Endometrial microvascular endothelial cells (primary cell): ENCODE results near the gene KIF11. TPM values are rescaled to one million over a fixed set of nuclear protein-coding genes. Genes with fewer than 3 reads are reported as not detected.
"Not testable (repeated sequence)": the region's sequence is repeated elsewhere in the genome, so short reads cannot be mapped to it uniquely, and the experiment has no call there.

Source experiments
- in situ Hi-C: cut with HindIII; loops from 2 replicates; pipeline ENCODE4 v1.10.0; 2017; ENCODE audit warnings: low sequenced_read_pairs, low pct_unique_long_range_greater_than_20kb; ENCODE audit errors: inconsistent ontology term
- total RNA-seq: library from RNA; depleted of rRNA; stranded (reverse); fragments of >200 nt; gene quantifications from one replicate; pipeline ENCODE4 v1.2.3, GENCODE V29; 2015; ENCODE audit errors: inconsistent ontology term

Gene KIF11
- 41.3 TPM for total RNA-seq

- in situ Hi-C loops, result no loop called here
These were observed at the start of gene KIF11 for GRCh38 chr10:92592761-92593618. KIF11 (plus strand) TSS chr10:92593130; CDS start chr10:92593376, 246 bp downstream.

GRCh38 chr10:92544296-92544695 lies 48.6 kb upstream of the KIF11 start:
- in situ Hi-C loops, result no loop called here

GRCh38 chr10:92545556-92545955 lies 47.4 kb upstream of the KIF11 start:
- in situ Hi-C loops, result no loop called here

- in situ Hi-C loops, result no loop called here
These were observed 45.3 kb upstream of the KIF11 start for GRCh38 chr10:92547676-92548075.

GRCh38 chr10:92550924-92551323 lies 42.0 kb upstream of the KIF11 start:
- in situ Hi-C loops, result no loop called here

- in situ Hi-C loops, result no loop called here
These were observed 40.6 kb upstream of the KIF11 start for GRCh38 chr10:92552310-92552709.

GRCh38 chr10:92553959-92554358 lies 39.0 kb upstream of the KIF11 start:
- in situ Hi-C loops, result no loop called here

- in situ Hi-C loops, result no loop called here
These were observed 33.9 kb upstream of the KIF11 start for GRCh38 chr10:92559046-92559445.

GRCh38 chr10:92562424-92562823 lies 30.5 kb upstream of the KIF11 start:
- in situ Hi-C loops, result no loop called here

GRCh38 chr10:92567952-92568600 lies 24.9 kb upstream of the KIF11 start:
- in situ Hi-C loops, result no loop called here

- in situ Hi-C loops, result no loop called here
These were observed 23.9 kb upstream of the KIF11 start for GRCh38 chr10:92569071-92569470.

GRCh38 chr10:92569663-92570062 lies 23.3 kb upstream of the KIF11 start:
- in situ Hi-C loops, result not testable (repeated sequence)

- in situ Hi-C loops, result no loop called here
These were observed 21.3 kb upstream of the KIF11 start for GRCh38 chr10:92571649-92572048.

- in situ Hi-C loops, result no loop called here
These were observed 20.4 kb upstream of the KIF11 start for GRCh38 chr10:92572362-92573090.

GRCh38 chr10:92573091-92573797 lies 19.7 kb upstream of the KIF11 start:
- in situ Hi-C loops, result no loop called here

- in situ Hi-C loops, result no loop called here
These were observed 19.0 kb upstream of the KIF11 start, which contains the start of gene IDE for GRCh38 chr10:92573798-92574547. IDE (minus strand) TSS chr10:92574093; CDS start chr10:92574019, 74 bp downstream.

GRCh38 chr10:92574548-92575261 lies 18.2 kb upstream of the KIF11 start:
- in situ Hi-C loops, result no loop called here

- in situ Hi-C loops, result no loop called here
These were observed 17.0 kb upstream of the KIF11 start for GRCh38 chr10:92575961-92576360.
